Measurements from ENCODE around the gene ZNF813. TPM values are rescaled to one million over a fixed set of nuclear protein-coding genes. Genes with fewer than 3 reads are reported as not detected.
"Not testable (repeated sequence)": the region's sequence is repeated elsewhere in the genome, so short reads cannot be mapped to it uniquely, and the experiment has no call there.

ZNF813 gene
- total RNA-seq, 2 experiments from 2014 or later, result 6.0 to 7.8 TPM

DNA sequence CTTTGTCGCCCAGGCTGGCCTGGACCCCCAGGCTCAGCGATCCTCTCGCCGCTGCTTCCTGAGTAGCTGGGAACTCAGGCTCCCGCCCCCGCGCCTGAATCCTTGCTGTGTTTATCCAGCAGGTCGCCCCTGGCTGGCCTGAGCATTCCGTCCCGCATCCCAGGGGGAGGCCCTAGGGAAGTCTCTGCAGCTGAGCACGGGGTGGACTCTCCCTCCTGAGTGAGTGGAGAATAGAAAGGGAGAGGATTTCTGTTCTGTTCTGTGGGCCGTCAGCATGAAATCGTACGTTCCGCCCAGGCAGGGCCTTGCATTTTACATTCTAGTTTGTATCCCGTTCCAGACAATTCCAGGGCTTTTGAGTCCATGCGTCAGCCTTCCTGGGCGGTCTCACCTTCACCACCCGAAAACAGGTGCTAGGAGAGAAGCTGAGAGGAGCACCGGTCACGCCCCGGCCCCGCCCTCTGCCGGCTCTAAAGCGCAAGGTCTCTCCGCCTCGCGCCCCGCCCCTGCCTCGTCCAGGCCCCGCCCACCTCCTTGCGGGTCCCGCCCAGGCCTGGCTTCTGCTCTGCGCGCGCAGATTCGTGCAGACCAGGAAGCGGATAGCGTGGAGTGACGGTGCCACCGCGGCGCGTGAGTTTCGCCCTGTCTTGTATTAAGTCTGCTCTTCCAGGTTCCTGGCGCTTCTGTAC lies 36.0 kb upstream of the ZNF813 start, which contains the start of gene ZNF761:
TSS of gene ZNF761 (plus strand) at position 586 of the 689 bp plus-strand sequence. CDS start 15,285 bp downstream, outside the sequence.
- ChIA-PET CTCF (interaction anchor here (0.8 to 1.9 kb wide), 3 partner anchors 105 to 361 kb away, joined by 3 to 5 read pairs (median 4); no protein-coding TSS in a partner anchor), POLR2A (interaction anchor here (1.1 kb wide), 1 partner anchor 122 kb away, joined by 3 read pairs; no protein-coding TSS in a partner anchor)
- H3K4me3 Mint-ChIP-seq, result peak within 1 kb of the TSS; percentile 96
- intact Hi-C loops (cut with micrococcal nuclease), result no loop called here
- H3K27ac Mint-ChIP-seq, result peak within 1 kb of the TSS; percentile 91
- peaks cover 2% of the 10 kb centered on the region for H3K27me3 Mint-ChIP-seq
- peak; percentile 100 for ATAC-seq
- peaks cover 39% of the 10 kb centered on the region for H3K36me3 Mint-ChIP-seq (ENCODE audit: low read depth)
- H3K4me1 Mint-ChIP-seq (ENCODE audit: low read depth), result peaks cover 38% of the 10 kb centered on the region
- peaks cover 6% of the 10 kb centered on the region for H3K9me3 Mint-ChIP-seq
- TF ChIP-seq, protein P1, sequence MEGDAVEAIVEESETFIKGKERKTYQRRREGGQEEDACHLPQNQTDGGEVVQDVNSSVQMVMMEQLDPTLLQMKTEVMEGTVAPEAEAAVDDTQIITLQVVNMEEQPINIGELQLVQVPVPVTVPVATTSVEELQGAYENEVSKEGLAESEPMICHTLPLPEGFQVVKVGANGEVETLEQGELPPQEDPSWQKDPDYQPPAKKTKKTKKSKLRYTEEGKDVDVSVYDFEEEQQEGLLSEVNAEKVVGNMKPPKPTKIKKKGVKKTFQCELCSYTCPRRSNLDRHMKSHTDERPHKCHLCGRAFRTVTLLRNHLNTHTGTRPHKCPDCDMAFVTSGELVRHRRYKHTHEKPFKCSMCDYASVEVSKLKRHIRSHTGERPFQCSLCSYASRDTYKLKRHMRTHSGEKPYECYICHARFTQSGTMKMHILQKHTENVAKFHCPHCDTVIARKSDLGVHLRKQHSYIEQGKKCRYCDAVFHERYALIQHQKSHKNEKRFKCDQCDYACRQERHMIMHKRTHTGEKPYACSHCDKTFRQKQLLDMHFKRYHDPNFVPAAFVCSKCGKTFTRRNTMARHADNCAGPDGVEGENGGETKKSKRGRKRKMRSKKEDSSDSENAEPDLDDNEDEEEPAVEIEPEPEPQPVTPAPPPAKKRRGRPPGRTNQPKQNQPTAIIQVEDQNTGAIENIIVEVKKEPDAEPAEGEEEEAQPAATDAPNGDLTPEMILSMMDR (IDR thresholded peaks at IDR 0.05), result peak; percentile 40
- peak; percentile 97 for DNase-seq

DNA sequence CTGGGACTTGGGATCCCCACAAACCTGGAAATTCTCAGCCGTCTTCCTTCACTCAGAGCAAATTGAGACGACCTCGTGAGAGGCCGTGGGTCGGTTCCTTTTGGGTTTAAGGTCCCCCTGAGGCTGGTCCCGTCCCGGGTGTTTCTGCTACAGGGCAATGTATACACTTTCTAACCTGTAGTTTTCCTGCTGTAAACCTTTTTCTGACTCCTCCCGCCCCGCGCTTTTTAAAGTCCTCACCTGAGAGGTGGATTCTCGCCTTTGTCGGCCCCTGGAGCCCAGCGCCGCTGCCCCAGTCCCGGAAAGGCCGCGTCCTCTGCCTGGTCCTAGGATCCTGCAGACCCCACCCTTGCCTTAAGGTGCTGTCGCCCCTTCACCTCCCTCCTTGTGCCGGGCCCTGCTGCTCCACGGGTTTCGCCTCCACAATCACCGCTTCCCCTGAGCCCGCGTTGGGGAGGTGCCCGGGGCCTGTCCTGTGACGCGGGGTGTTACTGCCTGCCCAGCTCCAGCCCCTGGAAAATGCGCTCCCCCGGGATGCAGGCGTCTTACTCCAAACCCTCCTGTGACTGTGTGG lies 35.4 kb upstream of the ZNF813 start:
- H3K4me3 Mint-ChIP-seq, result peak overlapping the region; percentile 96
- H3K4me1 Mint-ChIP-seq (ENCODE audit: low read depth), result peaks cover 38% of the 10 kb centered on the region
- ChIA-PET CTCF (interaction anchor here (1.9 kb wide), 1 partner anchor 361 kb away, joined by 4 read pairs; no protein-coding TSS in a partner anchor), POLR2A (interaction anchor here (0.6 to 1.1 kb wide), 2 partner anchors 66 to 121 kb away, joined by 3 read pairs; partner anchors contain the start of gene ZNF525)
- H3K27ac Mint-ChIP-seq, result peak overlapping the region; percentile 91
- TF ChIP-seq, protein P1 (IDR thresholded peaks at IDR 0.05), result no peak
- ATAC-seq, result peak; percentile 11
- peaks cover 46% of the 10 kb centered on the region for H3K36me3 Mint-ChIP-seq (ENCODE audit: low read depth)
- peak; percentile 31 for DNase-seq
- intact Hi-C loops (cut with micrococcal nuclease), result no loop called here
- H3K9me3 Mint-ChIP-seq, result peaks cover 6% of the 10 kb centered on the region
- peaks cover 2% of the 10 kb centered on the region for H3K27me3 Mint-ChIP-seq

DNA sequence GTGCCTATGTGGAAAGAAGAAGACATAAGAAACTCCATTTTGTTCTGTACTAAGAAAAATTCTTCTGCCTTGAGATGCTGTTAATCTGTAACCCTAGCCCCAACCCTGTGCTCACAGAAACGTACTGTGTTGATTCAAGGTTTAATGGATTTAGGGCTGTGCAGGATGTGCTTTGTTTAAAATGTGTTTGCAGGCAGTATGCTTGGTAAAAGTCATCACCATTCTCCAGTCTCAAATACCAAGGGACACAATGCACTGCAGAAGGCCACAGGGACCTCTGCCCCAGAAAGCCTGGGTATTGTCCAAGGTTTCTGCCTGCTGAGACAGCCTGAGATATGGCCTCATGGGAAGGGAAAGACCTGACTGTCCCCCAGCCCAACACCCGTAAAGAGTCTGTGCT lies 23.7 kb upstream of the ZNF813 start:
- Mint-ChIP-seq H3K9me3 (peaks cover 52% of the 10 kb centered on the region), H3K36me3 (ENCODE audit: low read depth) (peaks cover 94% of the 10 kb centered on the region)
- H3K4me3 Mint-ChIP-seq; intact Hi-C loops (cut with micrococcal nuclease); H3K4me1 Mint-ChIP-seq (ENCODE audit: low read depth); POLR2A ChIA-PET; DNase-seq; ATAC-seq; CTCF ChIA-PET; H3K27me3 Mint-ChIP-seq; H3K27ac Mint-ChIP-seq: not testable (repeated sequence)

DNA sequence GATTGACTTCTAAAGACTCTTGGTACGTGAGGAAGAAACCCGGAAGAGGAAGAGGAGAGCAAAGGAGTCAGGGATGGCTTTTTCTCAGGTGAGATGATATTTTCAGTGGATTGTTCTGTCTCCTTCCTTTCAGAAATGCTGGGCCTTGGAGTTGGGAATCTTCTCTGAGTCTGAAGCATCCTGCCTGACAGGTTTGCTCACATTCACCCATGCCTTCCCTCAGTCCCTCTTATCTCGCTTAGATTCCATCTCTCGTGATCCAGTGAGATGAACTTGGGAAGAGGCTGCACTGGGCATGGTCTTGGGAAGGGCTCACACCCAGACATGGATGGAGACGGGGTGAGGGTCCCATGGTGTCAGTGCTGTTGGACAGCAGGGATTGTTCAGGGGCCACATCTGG lies 20.3 kb upstream of the ZNF813 start:
- POLR2A ChIA-PET; H3K27ac Mint-ChIP-seq; DNase-seq; intact Hi-C loops (cut with micrococcal nuclease); H3K4me1 Mint-ChIP-seq (ENCODE audit: low read depth); H3K4me3 Mint-ChIP-seq; H3K27me3 Mint-ChIP-seq; ATAC-seq: not testable (repeated sequence)
- peaks cover 94% of the 10 kb centered on the region for H3K36me3 Mint-ChIP-seq (ENCODE audit: low read depth)
- CTCF ChIA-PET, result interaction anchor here (1.2 kb wide), 1 partner anchor 22 kb away, joined by 3 read pairs; no protein-coding TSS in a partner anchor
- peaks cover 55% of the 10 kb centered on the region for H3K9me3 Mint-ChIP-seq

DNA sequence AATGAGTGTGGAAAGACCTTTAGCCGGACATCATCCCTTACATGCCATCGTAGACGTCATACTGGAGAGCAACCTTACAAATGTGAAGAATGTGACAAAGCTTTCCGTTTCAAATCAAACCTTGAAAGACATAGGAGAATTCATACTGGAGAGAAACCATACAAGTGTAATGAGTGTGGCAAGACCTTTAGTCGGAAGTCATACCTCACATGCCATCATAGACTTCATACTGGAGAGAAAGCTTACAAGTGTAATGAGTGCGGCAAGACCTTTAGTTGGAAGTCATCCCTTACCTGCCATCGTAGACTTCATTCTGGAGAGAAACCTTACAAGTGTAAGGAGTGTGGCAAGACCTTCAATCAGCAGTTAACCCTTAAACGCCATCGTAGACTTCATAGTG lies 11.7 kb upstream of the ZNF813 start:
- Mint-ChIP-seq H3K36me3 (ENCODE audit: low read depth) (peaks cover 80% of the 10 kb centered on the region), H3K4me1 (ENCODE audit: low read depth) (no peaks in the 10 kb centered on the region), H3K9me3 (peaks cover 69% of the 10 kb centered on the region), H3K27me3 (no peaks in the 10 kb centered on the region), H3K4me3 (no peak overlapping the region), H3K27ac (no peak overlapping the region)
- no peak for ATAC-seq
- TF ChIP-seq, protein P1 (IDR thresholded peaks at IDR 0.05), result no peak
- POLR2A ChIA-PET, result no interaction called here
- CTCF ChIA-PET, result no interaction called here
- DNase-seq, result no peak
- intact Hi-C loops (cut with micrococcal nuclease), result no loop called here

DNA sequence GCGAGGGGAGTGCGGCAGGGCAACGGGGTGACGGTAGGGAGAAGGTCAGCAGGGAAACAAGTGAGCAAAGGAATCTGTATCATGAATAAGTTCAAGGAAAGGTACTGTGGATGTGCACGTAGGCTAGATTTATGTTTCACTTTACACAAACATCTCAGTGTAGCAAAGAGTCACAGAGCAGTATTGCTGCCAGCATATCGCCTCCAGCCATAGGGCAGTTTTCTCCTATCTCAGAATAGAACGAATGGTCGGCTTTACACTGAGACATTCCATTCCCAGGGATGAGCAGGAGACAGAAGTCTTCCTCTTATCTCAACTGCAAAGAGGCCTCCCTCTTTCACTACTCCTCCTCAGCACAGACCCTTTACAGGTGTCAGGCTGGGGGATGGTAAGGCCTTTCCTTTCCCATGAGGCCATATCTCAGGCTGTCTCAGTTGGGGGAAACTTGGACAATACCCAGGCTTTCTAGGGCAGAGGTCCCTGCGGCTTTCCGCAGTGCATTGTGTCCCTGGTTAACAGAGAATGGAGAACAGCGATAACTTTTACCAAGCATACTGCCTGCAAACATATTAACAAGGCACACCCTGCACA lies 7.3 kb upstream of the ZNF813 start:
- intact Hi-C loops (cut with micrococcal nuclease); H3K4me1 Mint-ChIP-seq (ENCODE audit: low read depth); CTCF ChIA-PET; H3K27ac Mint-ChIP-seq; H3K4me3 Mint-ChIP-seq; ATAC-seq; DNase-seq: not testable (repeated sequence)
- peaks cover 56% of the 10 kb centered on the region for H3K36me3 Mint-ChIP-seq (ENCODE audit: low read depth)
- peaks cover 59% of the 10 kb centered on the region for H3K9me3 Mint-ChIP-seq
- peaks cover 19% of the 10 kb centered on the region for H3K27me3 Mint-ChIP-seq
- POLR2A ChIA-PET, result interaction anchor here (0.6 kb wide), 1 partner anchor 76 kb away, joined by 3 read pairs; no protein-coding TSS in a partner anchor
